T-helper 2 cell treated with Interferon-gamma antibody and Interleukin-4, amounts not matched to agents 5 μg/mL and 100 μg/mL, for 36 hours (primary cell): ENCODE data around the gene RBMS3.
"Not testable (repeated sequence)": the region's sequence is repeated elsewhere in the genome, so short reads cannot be mapped to it uniquely, and the experiment has no call there.

ENCODE experiments used
- DNase-seq: peaks from one replicate; pipeline ENCODE4 v3.0.0; 2021; ENCODE audit warnings: low spot score
- H3K27ac Mint-ChIP-seq: one replicate; pipeline ENCODE4 v1.8.0; 2021; ENCODE audit warnings: mild to moderate bottlenecking, mixed read lengths
- H3K27me3 Mint-ChIP-seq: one replicate; pipeline ENCODE4 v1.8.0; 2021; ENCODE audit warnings: low read depth, mixed read lengths
- H3K36me3 Mint-ChIP-seq: one replicate; pipeline ENCODE4 v1.8.0; 2021; ENCODE audit warnings: low read depth, mixed read lengths
- H3K4me1 Mint-ChIP-seq: one replicate; pipeline ENCODE4 v1.8.0; 2021; ENCODE audit warnings: low read depth, mixed read lengths
- H3K4me3 Mint-ChIP-seq: one replicate; pipeline ENCODE4 v1.8.0; 2022; ENCODE audit warnings: mild to moderate bottlenecking, moderate library complexity, mixed read lengths
- H3K9me3 Mint-ChIP-seq: one replicate; pipeline ENCODE4 v1.8.0; 2021; ENCODE audit warnings: mixed read lengths

RBMS3 gene

GRCh38 chr3:29310865-29311264 lies 30.0 kb downstream of the RBMS3 start:
- H3K36me3 Mint-ChIP-seq: no peaks in the 10 kb centered on the region
- no peak overlapping the region for H3K27ac Mint-ChIP-seq
- no peaks in the 10 kb centered on the region for H3K27me3 Mint-ChIP-seq
- H3K9me3 Mint-ChIP-seq: no peaks in the 10 kb centered on the region
- H3K4me3 Mint-ChIP-seq: no peak overlapping the region
- no peak for DNase-seq
- no peaks in the 10 kb centered on the region for H3K4me1 Mint-ChIP-seq

GRCh38 chr3:29311795-29312194 lies 30.9 kb downstream of the RBMS3 start:
- H3K4me3 Mint-ChIP-seq: no peak overlapping the region
- no peak for DNase-seq
- no peaks in the 10 kb centered on the region for H3K36me3 Mint-ChIP-seq
- no peaks in the 10 kb centered on the region for H3K9me3 Mint-ChIP-seq
- no peaks in the 10 kb centered on the region for H3K4me1 Mint-ChIP-seq
- no peaks in the 10 kb centered on the region for H3K27me3 Mint-ChIP-seq
- no peak overlapping the region for H3K27ac Mint-ChIP-seq

- no peaks in the 10 kb centered on the region for H3K27me3 Mint-ChIP-seq
- no peaks in the 10 kb centered on the region for H3K36me3 Mint-ChIP-seq
- no peak overlapping the region for H3K27ac Mint-ChIP-seq
- no peak for DNase-seq
- H3K4me1 Mint-ChIP-seq: no peaks in the 10 kb centered on the region
- H3K9me3 Mint-ChIP-seq: no peaks in the 10 kb centered on the region
- H3K4me3 Mint-ChIP-seq: no peak overlapping the region
Measured at GRCh38 chr3:29312395-29312794, 31.5 kb downstream of the RBMS3 start.

DNA sequence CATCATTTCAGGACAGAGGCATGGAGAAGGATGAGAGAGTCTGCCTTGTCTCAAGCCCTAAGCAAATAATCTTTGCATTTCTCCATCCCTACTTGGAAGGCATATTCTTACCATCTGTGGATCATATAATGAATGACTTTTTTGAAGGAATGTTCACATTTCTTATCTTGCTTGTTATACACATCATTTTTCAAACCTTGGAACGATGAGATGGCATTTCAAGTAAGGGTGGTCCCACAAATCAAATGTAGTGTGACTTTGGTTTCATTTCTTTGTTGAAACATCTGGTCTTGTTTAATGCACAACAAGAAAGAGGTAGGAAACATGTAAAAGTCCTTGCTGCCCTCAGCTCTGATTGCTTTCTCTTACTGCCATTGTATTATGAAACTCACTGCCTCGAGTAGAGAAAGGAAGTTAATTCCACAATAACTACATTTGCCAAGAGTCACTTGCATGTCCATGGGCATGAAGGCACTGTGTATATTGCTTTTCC lies 32.1 kb downstream of the RBMS3 start:
- no peak for DNase-seq
- H3K4me1 Mint-ChIP-seq: no peaks in the 10 kb centered on the region
- H3K36me3 Mint-ChIP-seq: no peaks in the 10 kb centered on the region
- no peaks in the 10 kb centered on the region for H3K27me3 Mint-ChIP-seq
- no peak overlapping the region for H3K27ac Mint-ChIP-seq
- no peak overlapping the region for H3K4me3 Mint-ChIP-seq
- H3K9me3 Mint-ChIP-seq: no peaks in the 10 kb centered on the region

DNA sequence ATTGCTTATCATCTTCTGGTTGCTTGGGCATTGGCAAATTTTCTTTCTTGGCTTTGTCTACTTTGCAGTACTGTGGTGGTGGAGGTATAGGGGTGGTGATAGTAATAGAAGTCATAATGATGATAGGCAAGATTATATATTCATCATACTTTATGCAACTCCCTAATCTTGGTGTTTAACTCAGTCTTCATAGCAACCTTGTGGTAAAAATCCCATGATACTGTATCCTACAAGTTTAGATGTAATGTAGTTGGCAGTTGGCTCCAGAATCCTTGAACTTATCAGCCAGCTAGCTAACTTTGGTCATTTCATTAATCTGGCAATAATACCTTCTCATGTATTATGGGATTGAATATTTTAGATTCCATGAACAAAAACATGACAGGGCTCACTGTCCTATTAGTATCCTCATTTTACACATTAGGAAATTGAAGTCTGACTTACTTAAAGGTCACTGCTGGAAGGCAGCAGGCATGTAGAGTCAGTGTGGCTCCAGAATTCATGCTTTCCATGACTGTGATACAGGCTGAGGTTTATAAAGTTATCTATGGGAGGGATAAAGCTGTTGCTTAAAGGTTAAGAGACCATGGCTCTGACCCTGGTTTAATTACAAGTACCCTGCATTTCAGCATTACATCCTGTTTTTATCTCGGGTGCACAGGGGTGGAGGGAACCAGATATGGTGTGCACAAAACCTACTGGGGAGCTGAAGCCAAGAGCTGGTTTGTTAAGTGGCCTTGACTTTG lies 33.3 kb downstream of the RBMS3 start:
- no peaks in the 10 kb centered on the region for H3K27me3 Mint-ChIP-seq
- no peaks in the 10 kb centered on the region for H3K9me3 Mint-ChIP-seq
- H3K4me1 Mint-ChIP-seq: no peaks in the 10 kb centered on the region
- H3K27ac Mint-ChIP-seq: no peak overlapping the region
- no peaks in the 10 kb centered on the region for H3K36me3 Mint-ChIP-seq
- H3K4me3 Mint-ChIP-seq: no peak overlapping the region
- no peak for DNase-seq

- H3K4me3 Mint-ChIP-seq: no peak overlapping the region
- no peaks in the 10 kb centered on the region for H3K4me1 Mint-ChIP-seq
- no peak for DNase-seq
- H3K27me3 Mint-ChIP-seq: no peaks in the 10 kb centered on the region
- no peaks in the 10 kb centered on the region for H3K9me3 Mint-ChIP-seq
- no peak overlapping the region for H3K27ac Mint-ChIP-seq
- no peaks in the 10 kb centered on the region for H3K36me3 Mint-ChIP-seq
Measured at GRCh38 chr3:29314727-29315088, 33.8 kb downstream of the RBMS3 start.

DNA sequence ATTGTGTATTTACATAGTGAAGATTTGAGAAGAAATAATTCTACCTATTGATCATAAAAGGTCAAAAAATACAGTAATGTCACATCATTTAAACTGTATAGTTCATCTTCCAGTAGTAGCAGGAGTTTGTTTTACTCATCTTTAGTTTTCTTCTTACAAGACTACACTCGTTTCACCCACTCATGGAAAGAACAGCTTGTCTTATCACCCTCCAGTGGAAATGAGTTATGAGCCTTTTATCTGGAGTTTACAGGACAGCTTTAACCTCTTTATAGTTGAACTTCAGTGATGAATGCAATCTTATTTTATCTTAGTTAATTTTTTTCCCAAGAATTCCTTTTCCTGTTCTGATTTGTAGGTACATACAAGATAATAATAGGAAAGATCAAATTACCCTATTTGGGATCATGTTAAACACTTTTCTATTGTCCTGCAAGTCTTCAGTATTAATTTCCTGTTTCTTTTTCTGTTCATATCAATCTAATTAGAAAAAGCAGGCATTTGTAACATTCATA lies 36.8 kb downstream of the RBMS3 start:
- H3K9me3 Mint-ChIP-seq: no peaks in the 10 kb centered on the region
- no peaks in the 10 kb centered on the region for H3K36me3 Mint-ChIP-seq
- no peaks in the 10 kb centered on the region for H3K27me3 Mint-ChIP-seq
- H3K27ac Mint-ChIP-seq: no peak overlapping the region
- H3K4me1 Mint-ChIP-seq: no peaks in the 10 kb centered on the region
- DNase-seq: no peak
- H3K4me3 Mint-ChIP-seq: no peak overlapping the region

DNA sequence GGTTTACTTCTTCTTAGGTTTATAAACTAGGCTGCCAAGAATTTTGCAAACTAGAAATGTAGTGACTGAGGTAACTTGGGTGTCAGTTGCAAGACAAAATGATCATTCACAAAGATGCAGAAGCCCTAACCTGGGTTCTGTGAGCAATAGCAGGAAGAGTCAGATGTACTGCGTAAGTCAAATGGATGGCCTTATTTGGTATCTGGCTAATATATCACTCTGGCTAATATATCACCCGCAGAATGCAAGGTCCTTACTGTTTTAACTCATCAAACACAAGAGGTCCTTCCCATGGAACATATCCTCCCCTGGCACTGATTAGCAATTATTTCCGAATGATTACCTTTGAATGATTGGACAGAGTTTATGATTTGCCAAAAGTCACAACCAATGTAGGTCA lies 37.4 kb downstream of the RBMS3 start:
- Mint-ChIP-seq H3K27me3 (no peaks in the 10 kb centered on the region), H3K4me3 (no peak overlapping the region), H3K27ac (no peak overlapping the region), H3K4me1 (no peaks in the 10 kb centered on the region), H3K36me3 (no peaks in the 10 kb centered on the region), H3K9me3 (no peaks in the 10 kb centered on the region)
- no peak for DNase-seq

- no peak overlapping the region for H3K27ac Mint-ChIP-seq
- H3K4me1 Mint-ChIP-seq: no peaks in the 10 kb centered on the region
- H3K27me3 Mint-ChIP-seq: no peaks in the 10 kb centered on the region
- no peak for DNase-seq
- no peak overlapping the region for H3K4me3 Mint-ChIP-seq
- no peaks in the 10 kb centered on the region for H3K36me3 Mint-ChIP-seq
- no peaks in the 10 kb centered on the region for H3K9me3 Mint-ChIP-seq
Measured at GRCh38 chr3:29319262-29319661, 38.4 kb downstream of the RBMS3 start.

GRCh38 chr3:29319798-29320197 lies 38.9 kb downstream of the RBMS3 start:
- H3K4me1 Mint-ChIP-seq: no peaks in the 10 kb centered on the region
- no peaks in the 10 kb centered on the region for H3K36me3 Mint-ChIP-seq
- no peaks in the 10 kb centered on the region for H3K27me3 Mint-ChIP-seq
- no peak overlapping the region for H3K4me3 Mint-ChIP-seq
- H3K27ac Mint-ChIP-seq: no peak overlapping the region
- no peak for DNase-seq
- H3K9me3 Mint-ChIP-seq: no peaks in the 10 kb centered on the region

DNA sequence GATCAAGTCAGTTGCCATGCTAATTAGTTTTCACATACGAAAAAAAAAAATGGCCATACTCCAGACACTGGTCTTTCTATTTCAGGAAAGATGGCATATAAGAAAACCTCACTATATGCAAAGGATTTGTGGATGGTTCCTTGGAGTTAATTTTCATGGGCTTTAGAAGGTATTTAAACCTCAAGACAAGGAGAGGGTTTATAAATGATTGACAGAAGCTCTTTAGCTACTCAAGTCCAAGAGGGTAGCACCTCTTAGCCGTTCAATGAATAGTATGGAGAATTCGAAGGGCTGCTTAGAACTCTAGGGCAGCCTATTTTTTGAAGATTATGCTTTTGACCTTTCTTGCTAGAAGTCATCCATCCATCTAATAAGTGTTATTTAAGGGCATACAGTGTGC lies 41.7 kb downstream of the RBMS3 start:
- Mint-ChIP-seq H3K4me1 (no peaks in the 10 kb centered on the region), H3K9me3 (no peaks in the 10 kb centered on the region), H3K36me3 (no peaks in the 10 kb centered on the region), H3K27me3 (no peaks in the 10 kb centered on the region), H3K27ac (no peak overlapping the region), H3K4me3 (no peak overlapping the region)
- no peak for DNase-seq

DNA sequence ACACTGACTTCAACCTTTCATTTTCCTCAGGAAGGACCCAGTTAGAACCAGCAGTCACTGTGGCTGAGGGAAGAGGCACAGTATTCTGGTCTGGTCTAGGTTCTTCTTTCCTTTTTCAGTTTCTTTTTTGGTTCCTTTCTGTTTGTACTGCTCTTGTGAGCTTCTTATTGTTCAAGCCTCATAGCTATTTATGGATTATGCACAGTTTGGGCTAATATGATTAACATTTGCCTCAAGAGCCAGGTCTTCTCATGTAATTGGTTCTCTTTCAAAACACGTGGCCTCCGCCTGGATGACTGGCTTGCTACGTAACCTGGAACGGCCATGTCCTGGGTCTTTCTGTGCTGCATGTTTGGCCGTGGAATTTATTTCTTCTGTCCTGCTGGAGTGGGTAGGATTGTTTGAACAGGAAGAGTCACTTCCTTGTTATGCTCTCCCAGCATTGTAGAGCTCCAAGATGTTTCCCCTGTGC lies 43.3 kb downstream of the RBMS3 start:
- Mint-ChIP-seq H3K27ac (no peak overlapping the region), H3K4me1 (no peaks in the 10 kb centered on the region), H3K36me3 (no peaks in the 10 kb centered on the region), H3K4me3 (no peak overlapping the region), H3K27me3 (no peaks in the 10 kb centered on the region), H3K9me3 (no peaks in the 10 kb centered on the region)
- no peak for DNase-seq

DNA sequence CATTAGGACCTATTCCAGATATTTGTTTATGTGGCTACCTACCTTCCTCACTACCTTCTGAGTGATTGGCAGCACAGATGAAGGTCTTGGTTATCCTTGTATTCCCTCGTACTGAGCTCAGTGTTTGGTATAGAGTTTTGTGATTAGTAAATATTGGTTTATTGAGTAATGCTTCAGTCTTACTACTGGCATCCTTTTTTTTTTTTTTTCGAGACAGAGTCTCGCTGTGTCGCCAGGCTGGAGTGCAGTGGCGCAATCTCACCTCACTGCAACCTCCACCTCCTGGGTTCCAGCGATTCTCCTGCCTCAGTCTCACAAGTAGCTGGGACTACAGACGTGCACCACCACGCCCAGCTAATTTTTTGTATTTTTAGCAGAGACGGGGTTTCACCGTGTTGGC lies 45.7 kb downstream of the RBMS3 start:
- H3K27ac Mint-ChIP-seq, DNase-seq, H3K9me3 Mint-ChIP-seq, H3K27me3 Mint-ChIP-seq, H3K36me3 Mint-ChIP-seq, H3K4me1 Mint-ChIP-seq, H3K4me3 Mint-ChIP-seq: not testable (repeated sequence)

DNA sequence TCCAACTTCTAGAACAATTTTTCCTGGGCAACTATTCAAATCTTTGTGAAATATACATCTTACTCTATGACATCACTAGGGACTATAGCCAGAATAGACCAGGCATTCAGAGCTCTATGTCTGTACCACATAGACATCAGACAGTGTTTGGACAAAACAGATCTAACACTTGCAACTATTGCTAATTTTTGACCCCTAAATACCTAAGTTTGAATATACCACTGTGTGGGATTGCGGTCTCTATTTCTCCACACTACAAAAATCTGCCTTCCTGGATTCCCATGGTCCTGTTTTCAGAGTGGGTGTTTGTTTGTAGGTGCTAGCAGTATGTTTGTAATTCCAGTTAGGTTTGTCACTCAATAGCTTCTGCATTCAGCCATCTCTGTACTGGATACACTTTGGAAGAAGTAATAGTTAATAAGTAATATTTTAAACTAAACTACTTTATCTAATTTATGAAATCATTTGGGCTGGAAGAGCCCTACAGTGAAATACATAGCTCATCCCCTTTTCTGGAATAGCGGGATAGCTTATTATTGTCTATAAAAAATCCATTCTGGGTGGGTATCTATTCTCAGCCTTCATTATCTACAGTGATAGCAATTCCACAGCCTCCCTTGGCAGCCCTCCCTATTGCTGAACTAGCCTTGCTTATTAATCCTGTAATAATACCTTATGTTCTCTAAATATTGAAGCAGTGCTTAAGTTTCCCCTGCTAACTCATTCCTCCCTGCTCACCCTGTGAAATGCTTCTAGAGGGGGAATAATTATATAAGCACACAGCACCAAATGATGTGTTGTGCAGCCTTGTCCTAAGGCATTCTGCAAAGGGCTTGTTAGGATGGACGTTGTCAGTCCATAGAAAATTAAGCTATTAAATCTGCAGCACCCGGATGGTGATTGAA lies 49.4 kb downstream of the RBMS3 start:
- Mint-ChIP-seq H3K9me3 (no peaks in the 10 kb centered on the region), H3K27ac (no peak overlapping the region), H3K27me3 (no peaks in the 10 kb centered on the region), H3K4me3 (no peak overlapping the region), H3K4me1 (no peaks in the 10 kb centered on the region), H3K36me3 (no peaks in the 10 kb centered on the region)
- no peak for DNase-seq
